MM.1S (cell line): ENCODE measurements around the gene CTSF.

Experiments
- CTCF ChIP-seq: fragments of 300-600 bp; sonication (generic); IDR thresholded peaks from 2 replicates; pipeline ENCODE4 v1.5.1; 2016; ENCODE audit warnings: antibody characterized with exemption, low read length, mixed read lengths
- EZH2phosphoT487 ChIP-seq: fragments of 300-600 bp; sonication (generic); IDR thresholded peaks from 2 replicates; pipeline ENCODE4 v1.6.1; 2018; ENCODE audit warnings: antibody characterized with exemption, low read length

GRCh38 chr11:66598993-66599392 is 30.6 kb upstream of the CTSF start:
- TF ChIP-seq CTCF, result no peak
- TF ChIP-seq EZH2phosphoT487, result no peak
